Measurements from ENCODE around the gene UST.

The UST gene

DNA sequence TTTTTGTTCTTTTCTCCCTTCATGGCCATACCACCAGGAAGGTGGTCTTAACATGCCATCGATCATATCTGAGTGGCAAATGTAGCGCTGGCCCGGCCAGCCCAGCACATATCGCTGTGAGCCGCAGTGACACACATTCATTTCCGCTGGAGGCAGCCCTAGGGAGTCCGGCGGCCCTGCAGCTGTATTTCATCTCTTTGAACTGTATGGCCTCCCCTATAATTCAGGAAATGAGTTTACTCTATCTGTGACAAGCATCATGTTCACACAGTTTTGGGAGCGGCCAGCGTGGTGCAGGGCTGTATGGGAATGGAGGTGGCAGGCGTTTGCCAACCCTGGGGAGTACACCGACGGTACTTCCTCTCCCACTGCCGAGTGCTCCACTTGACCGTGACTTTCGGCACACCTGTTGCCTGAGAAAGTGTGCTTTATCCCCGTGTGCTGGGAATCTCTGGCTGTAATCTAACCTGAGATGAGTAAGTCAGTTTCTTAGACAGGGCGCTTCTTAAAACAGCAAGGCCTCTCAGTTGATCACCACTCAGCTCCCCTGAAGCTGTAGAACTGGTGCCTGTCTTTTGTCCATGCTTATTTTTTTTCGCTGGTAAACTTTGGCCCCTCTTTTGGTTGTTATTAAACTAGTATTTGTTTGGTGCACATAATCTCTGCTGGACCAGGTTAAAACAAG is 313.6 kb downstream of the UST start:
- Histone ChIP-seq H2BK5ac (ENCODE audit: low read length) (no peak overlapping the region), H4K8ac (ENCODE audit: low read depth, low read length) (no peak overlapping the region), H2BK120ac (ENCODE audit: low read depth, low read length) (no peak overlapping the region), H3K4me1 (ENCODE audit: control insufficient read depth, low read depth, low read length) (no peaks in the 10 kb centered on the region), H3K4me3 (ENCODE audit: low read length) (no peak overlapping the region), H3K23ac (ENCODE audit: low read length) (no peak overlapping the region), H3K79me1 (ENCODE audit: low read length) (no peaks in the 10 kb centered on the region), H2AK5ac (ENCODE audit: low read length) (no peak overlapping the region), H2BK15ac (replicated peaks; ENCODE audit: low read depth) (no peak overlapping the region), H4K5ac (ENCODE audit: low read length) (no peak overlapping the region), H3K79me2 (ENCODE audit: control insufficient read depth, insufficient read depth, low read length) (no peaks in the 10 kb centered on the region), H3K4me2 (ENCODE audit: low read length) (no peak overlapping the region), H3K27ac (ENCODE audit: low read depth, low read length) (no peak overlapping the region), H3K4ac (ENCODE audit: low read depth, low read length) (no peak overlapping the region), H3K36me3 (ENCODE audit: control insufficient read depth, insufficient read depth, low read length) (no peaks in the 10 kb centered on the region), H3K9ac (ENCODE audit: low read length) (no peak overlapping the region), H3K56ac (ENCODE audit: low read length) (no peak overlapping the region), H3K27me3 (ENCODE audit: insufficient read depth, low read length, poor library complexity) (no peaks in the 10 kb centered on the region), H3K18ac (ENCODE audit: low read length) (no peak overlapping the region)
- WGBS (ENCODE audit: extremely low coverage, insufficient coverage, low lambda C conversion rate) = no CpG with 5 or more reads among the region's 19 CpGs
- no peak for DNase-seq

DNA sequence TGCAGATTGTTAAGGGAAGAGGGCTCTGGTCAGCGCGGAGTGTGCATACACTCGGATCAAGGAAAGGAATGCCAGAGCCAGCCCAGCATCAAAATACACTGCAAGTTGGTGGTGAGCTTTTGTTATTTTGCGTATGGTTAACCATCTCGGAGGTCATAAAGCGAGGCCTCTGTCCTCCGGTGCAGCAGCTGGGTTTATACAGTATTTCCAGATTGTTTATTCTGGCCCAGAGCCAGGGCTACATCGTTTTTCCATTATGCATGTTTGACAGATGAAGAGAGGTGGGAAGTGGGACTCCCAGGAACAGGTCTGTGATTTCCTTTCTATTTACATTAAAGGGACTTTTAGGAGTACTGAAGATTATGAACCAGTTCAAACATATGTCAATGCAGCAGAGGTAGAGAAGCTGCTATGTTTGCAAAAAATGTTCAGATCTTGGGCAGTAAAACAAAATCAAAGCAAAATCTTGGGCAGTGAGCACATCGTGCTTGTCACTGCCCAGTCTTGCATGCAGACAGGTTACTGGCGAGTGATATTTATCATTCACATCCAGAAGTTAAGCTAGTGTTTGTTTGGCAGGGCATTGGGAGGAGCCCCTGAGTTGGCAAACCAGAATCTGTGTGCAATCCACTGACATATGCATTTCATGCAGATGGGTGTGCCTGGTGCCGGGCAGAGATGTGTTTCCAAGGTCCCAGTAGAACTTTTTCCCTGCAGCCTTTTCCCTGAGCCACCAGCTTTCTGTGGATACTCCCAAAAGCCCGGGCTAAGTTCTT is 314.3 kb downstream of the UST start:
- Histone ChIP-seq H3K79me2 (ENCODE audit: control insufficient read depth, insufficient read depth, low read length) (no peaks in the 10 kb centered on the region), H3K4ac (ENCODE audit: low read depth, low read length) (no peak overlapping the region), H3K27ac (ENCODE audit: low read depth, low read length) (no peak overlapping the region), H3K56ac (ENCODE audit: low read length) (no peak overlapping the region), H3K18ac (ENCODE audit: low read length) (no peak overlapping the region), H2BK15ac (replicated peaks; ENCODE audit: low read depth) (no peak overlapping the region), H3K23ac (ENCODE audit: low read length) (no peak overlapping the region), H4K5ac (ENCODE audit: low read length) (no peak overlapping the region), H3K27me3 (ENCODE audit: insufficient read depth, low read length, poor library complexity) (no peaks in the 10 kb centered on the region), H3K79me1 (ENCODE audit: low read length) (no peaks in the 10 kb centered on the region), H3K9ac (ENCODE audit: low read length) (no peak overlapping the region), H3K4me2 (ENCODE audit: low read length) (no peak overlapping the region), H3K4me3 (ENCODE audit: low read length) (no peak overlapping the region), H2AK5ac (ENCODE audit: low read length) (no peak overlapping the region), H2BK120ac (ENCODE audit: low read depth, low read length) (no peak overlapping the region), H3K36me3 (ENCODE audit: control insufficient read depth, insufficient read depth, low read length) (no peaks in the 10 kb centered on the region), H4K8ac (ENCODE audit: low read depth, low read length) (no peak overlapping the region), H2BK5ac (ENCODE audit: low read length) (no peak overlapping the region), H3K4me1 (ENCODE audit: control insufficient read depth, low read depth, low read length) (no peaks in the 10 kb centered on the region)
- no peak for DNase-seq
- no CpG with 5 or more reads among the region's 12 CpGs for WGBS (ENCODE audit: extremely low coverage, insufficient coverage, low lambda C conversion rate)

DNA sequence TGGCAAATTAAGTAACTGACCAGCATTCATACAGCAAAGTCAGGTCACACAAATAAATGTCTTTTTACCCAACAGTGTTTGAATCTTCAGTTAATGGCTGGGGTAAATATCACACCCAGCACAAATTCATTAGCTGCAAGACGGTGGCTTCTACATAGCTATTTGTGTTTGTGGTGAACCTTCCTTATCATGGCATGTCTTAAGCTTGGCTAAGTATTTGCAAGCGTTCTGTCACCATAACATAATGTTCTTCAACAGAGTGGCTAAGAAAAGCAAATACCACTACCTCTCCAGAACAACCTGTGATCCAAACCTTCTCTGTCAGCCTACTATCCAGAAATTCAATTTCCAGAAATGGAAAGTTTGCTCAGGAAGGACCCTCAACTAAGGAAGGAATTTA is 315.1 kb downstream of the UST start:
- no peaks in the 10 kb centered on the region for H3K79me1 ChIP-seq (ENCODE audit: low read length)
- H3K56ac ChIP-seq (ENCODE audit: low read length) = no peak overlapping the region
- H3K9ac ChIP-seq (ENCODE audit: low read length) = no peak overlapping the region
- H3K36me3 ChIP-seq (ENCODE audit: control insufficient read depth, insufficient read depth, low read length) = no peaks in the 10 kb centered on the region
- no peak overlapping the region for H3K4me2 ChIP-seq (ENCODE audit: low read length)
- H4K5ac ChIP-seq (ENCODE audit: low read length) = no peak overlapping the region
- H3K23ac ChIP-seq (ENCODE audit: low read length) = no peak overlapping the region
- no peak overlapping the region for H3K27ac ChIP-seq (ENCODE audit: low read depth, low read length)
- H2BK120ac ChIP-seq (ENCODE audit: low read depth, low read length) = no peak overlapping the region
- no peaks in the 10 kb centered on the region for H3K4me1 ChIP-seq (ENCODE audit: control insufficient read depth, low read depth, low read length)
- H3K79me2 ChIP-seq (ENCODE audit: control insufficient read depth, insufficient read depth, low read length) = no peaks in the 10 kb centered on the region
- no peak overlapping the region for H3K18ac ChIP-seq (ENCODE audit: low read length)
- no peak overlapping the region for H2AK5ac ChIP-seq (ENCODE audit: low read length)
- H4K8ac ChIP-seq (ENCODE audit: low read depth, low read length) = no peak overlapping the region
- WGBS (ENCODE audit: extremely low coverage, insufficient coverage, low lambda C conversion rate) = no CpG with 5 or more reads among the region's 2 CpGs
- no peak overlapping the region for H3K4ac ChIP-seq (ENCODE audit: low read depth, low read length)
- no peaks in the 10 kb centered on the region for H3K27me3 ChIP-seq (ENCODE audit: insufficient read depth, low read length, poor library complexity)
- H2BK5ac ChIP-seq (ENCODE audit: low read length) = no peak overlapping the region
- no peak overlapping the region for H3K4me3 ChIP-seq (ENCODE audit: low read length)
- no peak for DNase-seq
- no peak overlapping the region for H2BK15ac ChIP-seq (replicated peaks; ENCODE audit: low read depth)

DNA sequence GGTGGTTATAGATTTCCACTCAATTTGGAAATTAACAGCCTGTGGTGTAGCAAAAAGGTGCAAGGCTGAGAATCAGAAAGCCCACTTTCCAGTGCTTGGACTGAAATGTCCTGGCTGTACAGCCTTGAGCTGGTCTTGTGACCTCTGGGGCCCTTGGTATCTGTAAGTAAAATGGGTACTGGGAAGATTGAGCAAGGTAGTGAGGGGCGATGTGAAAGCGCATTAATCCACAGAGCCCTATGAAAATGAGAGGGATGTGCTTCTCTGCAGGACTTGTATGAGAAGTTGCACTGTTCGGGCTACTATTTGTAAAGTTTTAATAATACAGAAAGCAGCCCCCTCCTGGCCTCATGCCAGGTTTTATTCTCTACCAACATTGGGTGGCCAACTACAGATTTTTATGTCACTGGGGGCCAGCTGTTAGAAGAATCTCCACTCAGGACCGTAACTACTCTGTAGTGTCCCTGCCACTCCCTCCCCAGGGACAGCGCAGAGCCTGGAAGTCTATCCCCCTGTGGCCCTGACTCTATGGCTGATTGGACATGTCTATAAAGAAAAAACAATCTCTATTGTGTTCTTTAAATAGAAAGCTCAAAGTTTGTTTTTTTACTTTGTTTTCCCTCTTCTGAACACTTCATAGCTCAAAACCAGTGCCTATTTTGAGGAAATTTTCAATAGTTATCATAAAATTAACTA is 316.0 kb downstream of the UST start:
- no peak overlapping the region for H4K5ac ChIP-seq (ENCODE audit: low read length)
- no peaks in the 10 kb centered on the region for H3K36me3 ChIP-seq (ENCODE audit: control insufficient read depth, insufficient read depth, low read length)
- no peak overlapping the region for H3K4me3 ChIP-seq (ENCODE audit: low read length)
- H3K79me2 ChIP-seq (ENCODE audit: control insufficient read depth, insufficient read depth, low read length) = no peaks in the 10 kb centered on the region
- no peak overlapping the region for H3K4ac ChIP-seq (ENCODE audit: low read depth, low read length)
- no peak overlapping the region for H2BK15ac ChIP-seq (replicated peaks; ENCODE audit: low read depth)
- no peak overlapping the region for H3K18ac ChIP-seq (ENCODE audit: low read length)
- H3K9ac ChIP-seq (ENCODE audit: low read length) = no peak overlapping the region
- no peaks in the 10 kb centered on the region for H3K79me1 ChIP-seq (ENCODE audit: low read length)
- H3K4me2 ChIP-seq (ENCODE audit: low read length) = no peak overlapping the region
- H2BK5ac ChIP-seq (ENCODE audit: low read length) = no peak overlapping the region
- no peak overlapping the region for H2BK120ac ChIP-seq (ENCODE audit: low read depth, low read length)
- WGBS (ENCODE audit: extremely low coverage, insufficient coverage, low lambda C conversion rate) = no CpG with 5 or more reads among the region's 5 CpGs
- H2AK5ac ChIP-seq (ENCODE audit: low read length) = no peak overlapping the region
- H3K23ac ChIP-seq (ENCODE audit: low read length) = no peak overlapping the region
- DNase-seq = no peak
- H3K4me1 ChIP-seq (ENCODE audit: control insufficient read depth, low read depth, low read length) = no peaks in the 10 kb centered on the region
- H3K27ac ChIP-seq (ENCODE audit: low read depth, low read length) = no peak overlapping the region
- H3K27me3 ChIP-seq (ENCODE audit: insufficient read depth, low read length, poor library complexity) = no peaks in the 10 kb centered on the region
- H3K56ac ChIP-seq (ENCODE audit: low read length) = no peak overlapping the region
- no peak overlapping the region for H4K8ac ChIP-seq (ENCODE audit: low read depth, low read length)

DNA sequence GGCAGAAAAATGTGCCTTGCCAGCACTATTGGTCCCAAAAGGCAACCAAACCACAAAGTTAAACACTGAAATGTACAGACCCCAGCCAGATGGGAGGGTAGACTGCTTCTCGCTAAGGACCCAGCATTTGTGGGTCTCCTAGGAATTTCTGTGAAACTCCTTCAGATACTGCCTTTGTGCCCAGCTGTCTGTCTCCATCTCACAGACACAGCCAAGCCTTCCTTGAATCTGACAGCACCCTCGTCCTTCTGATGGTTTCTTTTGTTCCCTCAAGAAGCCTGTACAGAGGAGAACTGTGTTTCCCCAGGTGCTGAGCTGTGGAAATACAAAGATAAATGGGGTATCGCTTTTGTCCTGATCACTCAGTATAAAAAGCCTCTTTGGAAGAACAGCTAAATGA is 316.6 kb downstream of the UST start:
- Histone ChIP-seq H3K79me2 (ENCODE audit: control insufficient read depth, insufficient read depth, low read length) (no peaks in the 10 kb centered on the region), H3K36me3 (ENCODE audit: control insufficient read depth, insufficient read depth, low read length) (no peaks in the 10 kb centered on the region), H3K79me1 (ENCODE audit: low read length) (no peaks in the 10 kb centered on the region), H4K8ac (ENCODE audit: low read depth, low read length) (no peak overlapping the region), H3K23ac (ENCODE audit: low read length) (no peak overlapping the region), H3K56ac (ENCODE audit: low read length) (no peak overlapping the region), H3K9ac (ENCODE audit: low read length) (no peak overlapping the region), H3K27ac (ENCODE audit: low read depth, low read length) (no peak overlapping the region), H3K4ac (ENCODE audit: low read depth, low read length) (no peak overlapping the region), H3K27me3 (ENCODE audit: insufficient read depth, low read length, poor library complexity) (no peaks in the 10 kb centered on the region), H2BK5ac (ENCODE audit: low read length) (no peak overlapping the region), H3K18ac (ENCODE audit: low read length) (no peak overlapping the region), H3K4me2 (ENCODE audit: low read length) (no peak overlapping the region), H2BK120ac (ENCODE audit: low read depth, low read length) (no peak overlapping the region), H3K4me1 (ENCODE audit: control insufficient read depth, low read depth, low read length) (no peaks in the 10 kb centered on the region), H2AK5ac (ENCODE audit: low read length) (no peak overlapping the region), H2BK15ac (replicated peaks; ENCODE audit: low read depth) (no peak overlapping the region), H4K5ac (ENCODE audit: low read length) (no peak overlapping the region), H3K4me3 (ENCODE audit: low read length) (no peak overlapping the region)
- WGBS (ENCODE audit: extremely low coverage, insufficient coverage, low lambda C conversion rate) = no CpG with 5 or more reads among the region's 3 CpGs
- no peak for DNase-seq

Data from mesendoderm (in vitro differentiated cells).